CD4-positive, alpha-beta T cell (primary cell): ENCODE results near the gene PHYHIPL. TPM values are rescaled to one million over a fixed set of nuclear protein-coding genes. Genes with fewer than 3 reads are reported as not detected.

Experiments
- ATAC-seq: fragments of 200-7000 bp; cut with Tn5 transposase; one replicate; pipeline ENCODE4 v1.10.0; 2022; ENCODE audit warnings: mild to moderate bottlenecking; ENCODE audit not compliant: poor library complexity
- CTCF ChIA-PET: fragments of 350-600 bp; sonication (Branson Sonifier 250); formaldehyde crosslinking; loops from one replicate; lab custom pipeline; 2021; ENCODE audit warnings: antibody characterized with exemption, inconsistent platforms; lab: Charles Lee
- POLR2A ChIA-PET: fragments of 350-600 bp; sonication (Branson Sonifier 250); formaldehyde crosslinking; loops from one replicate; lab custom pipeline; 2021; ENCODE audit warnings: antibody characterized with exemption, inconsistent platforms; lab: Charles Lee
- DNase-seq, 14 experiments: peaks; one replicate each; pipeline ENCODE4 v3.0.0-alpha.2; 2013 to 2020; ENCODE audit warnings: mixed read lengths in 2 of 14
- H3K27ac ChIP-seq, 2 donors: one replicate each; pipeline versions ENCODE4 v1.5.1 to v1.7.0; 2013; ENCODE audit warnings: low read length in 2 of 2, low read depth in 1 of 2, mild to moderate bottlenecking in 1 of 2
- H3K27me3 ChIP-seq, 2 experiments: 1 replicate in 1 of 2; 2 replicates in 1 of 2; pipeline versions ENCODE4 v1.6.1 to v1.7.0; 2013; ENCODE audit warnings: low read length in 2 of 2, control low read depth in 1 of 2, mild to moderate bottlenecking in 1 of 2, moderate library complexity in 1 of 2; ENCODE audit not compliant: insufficient read depth in 2 of 2, control insufficient read depth in 1 of 2
- H3K36me3 ChIP-seq: one replicate; pipeline ENCODE4 v1.6.1; 2013; ENCODE audit warnings: low read length, control low read depth; ENCODE audit not compliant: insufficient read depth
- H3K4me1 ChIP-seq: one replicate; pipeline ENCODE4 v1.6.1; 2013; ENCODE audit warnings: low read length, control low read depth; ENCODE audit not compliant: insufficient read depth
- H3K4me3 ChIP-seq: one replicate; pipeline ENCODE4 v1.5.1; 2013; ENCODE audit warnings: mild to moderate bottlenecking, low read length, moderate library complexity
- H3K9me3 ChIP-seq, 2 experiments: 1 replicate in 1 of 2; 2 replicates in 1 of 2; pipeline versions ENCODE4 v1.6.1 to v1.7.0; 2013; ENCODE audit warnings: low read length in 2 of 2, mild to moderate bottlenecking in 2 of 2, control low read depth in 1 of 2, moderate library complexity in 1 of 2; ENCODE audit not compliant: control insufficient read depth in 1 of 2, insufficient read depth in 1 of 2
- H3K27ac Mint-ChIP-seq: one replicate; pipeline ENCODE4 v1.8.0; 2020; ENCODE audit warnings: mixed read lengths
- H3K27me3 Mint-ChIP-seq: one replicate; pipeline ENCODE4 v1.8.0; 2021; ENCODE audit warnings: mixed read lengths
- H3K36me3 Mint-ChIP-seq: one replicate; pipeline ENCODE4 v1.8.0; 2021; ENCODE audit warnings: low read depth, mixed read lengths
- H3K4me1 Mint-ChIP-seq: one replicate; pipeline ENCODE4 v1.8.0; 2021; ENCODE audit warnings: low read depth, mixed read lengths
- H3K4me3 Mint-ChIP-seq: one replicate; pipeline ENCODE4 v1.8.0; 2020; ENCODE audit warnings: mild to moderate bottlenecking, mixed read lengths
- H3K9me3 Mint-ChIP-seq: one replicate; pipeline ENCODE4 v1.8.0; 2020; ENCODE audit warnings: mixed read lengths
- intact Hi-C, 2 experiments: fragments of 100-400 bp; cut with DNase I in 1 of 2; cut with micrococcal nuclease in 1 of 2; formaldehyde crosslinking; loops; one replicate each; pipeline versions ENCODE4 v1.15.1 to v1.9.0; 2023 to 2025; cut with DNase I, micrococcal nuclease
- total RNA-seq, 174 experiments: library from RNA in 2 of 174; stranded (reverse) in 2 of 174; gene quantifications; one replicate each; pipeline ENCODE4 v1.2.3 and lab custom pipeline; 2021 to 2026
- TF ChIP-seq, protein P1 (sequence below): fragments of 200-600 bp; IDR thresholded peaks from one replicate; pipeline ENCODE4 v1.8.0; 2022; ENCODE audit warnings: antibody characterized with exemption, mild to moderate bottlenecking

PHYHIPL gene
- total RNA-seq, 2 experiments from 2014 or later = not detected

- Mint-ChIP-seq H3K4me3 (no peak overlapping the region), H3K27ac (no peak overlapping the region), H3K27me3 (no peaks in the 10 kb centered on the region), H3K4me1 (no peaks in the 10 kb centered on the region), H3K9me3 (peaks cover 3% of the 10 kb centered on the region), H3K36me3 (no peaks in the 10 kb centered on the region)
- DNase-seq = no peak
- no peaks in the 10 kb centered on the region for H3K36me3 ChIP-seq
- no peaks in the 10 kb centered on the region for H3K4me1 ChIP-seq
- intact Hi-C loops = no loop called here
- TF ChIP-seq, protein P1, sequence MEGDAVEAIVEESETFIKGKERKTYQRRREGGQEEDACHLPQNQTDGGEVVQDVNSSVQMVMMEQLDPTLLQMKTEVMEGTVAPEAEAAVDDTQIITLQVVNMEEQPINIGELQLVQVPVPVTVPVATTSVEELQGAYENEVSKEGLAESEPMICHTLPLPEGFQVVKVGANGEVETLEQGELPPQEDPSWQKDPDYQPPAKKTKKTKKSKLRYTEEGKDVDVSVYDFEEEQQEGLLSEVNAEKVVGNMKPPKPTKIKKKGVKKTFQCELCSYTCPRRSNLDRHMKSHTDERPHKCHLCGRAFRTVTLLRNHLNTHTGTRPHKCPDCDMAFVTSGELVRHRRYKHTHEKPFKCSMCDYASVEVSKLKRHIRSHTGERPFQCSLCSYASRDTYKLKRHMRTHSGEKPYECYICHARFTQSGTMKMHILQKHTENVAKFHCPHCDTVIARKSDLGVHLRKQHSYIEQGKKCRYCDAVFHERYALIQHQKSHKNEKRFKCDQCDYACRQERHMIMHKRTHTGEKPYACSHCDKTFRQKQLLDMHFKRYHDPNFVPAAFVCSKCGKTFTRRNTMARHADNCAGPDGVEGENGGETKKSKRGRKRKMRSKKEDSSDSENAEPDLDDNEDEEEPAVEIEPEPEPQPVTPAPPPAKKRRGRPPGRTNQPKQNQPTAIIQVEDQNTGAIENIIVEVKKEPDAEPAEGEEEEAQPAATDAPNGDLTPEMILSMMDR = no peak
- no peaks in the 10 kb centered on the region for H3K27me3 ChIP-seq
- H3K27ac ChIP-seq = no peak overlapping the region
- ChIA-PET CTCF (no interaction called here), POLR2A (no interaction called here)
- H3K4me3 ChIP-seq = no peak overlapping the region
- no peak for ATAC-seq
- H3K9me3 ChIP-seq = no peaks in the 10 kb centered on the region
Measured at GRCh38 chr10:59266321-59266720, 89.9 kb downstream of the PHYHIPL start.

DNA sequence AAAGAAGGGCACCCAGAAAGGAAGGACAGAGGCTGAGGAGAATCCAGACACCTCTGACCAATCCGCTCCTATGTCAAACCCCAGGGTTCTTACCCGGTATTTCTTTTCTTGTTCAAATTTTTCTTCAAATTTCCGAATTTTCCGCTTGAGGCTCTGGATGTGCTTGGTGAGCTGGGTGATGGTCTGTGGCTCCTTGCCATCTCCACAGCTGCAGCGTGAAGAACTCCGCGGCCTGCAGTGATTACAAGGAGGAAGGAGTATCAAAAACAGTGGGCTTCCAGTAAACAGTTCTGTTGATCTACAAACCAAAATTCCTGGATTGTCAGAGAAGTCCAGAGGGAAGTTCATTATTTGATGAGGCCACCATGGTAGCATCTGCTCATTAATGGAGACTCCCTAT lies 92.0 kb downstream of the PHYHIPL start:
- TF ChIP-seq, protein P1 = no peak
- no peaks in the 10 kb centered on the region for H3K27me3 ChIP-seq
- Mint-ChIP-seq H3K4me3 (no peak overlapping the region), H3K27me3 (no peaks in the 10 kb centered on the region), H3K27ac (no peak overlapping the region), H3K9me3 (peaks cover 3% of the 10 kb centered on the region), H3K36me3 (no peaks in the 10 kb centered on the region), H3K4me1 (no peaks in the 10 kb centered on the region)
- intact Hi-C loops = no loop called here
- H3K9me3 ChIP-seq = no peaks in the 10 kb centered on the region
- H3K27ac ChIP-seq = no peak overlapping the region
- ChIA-PET CTCF (no interaction called here), POLR2A (no interaction called here)
- H3K36me3 ChIP-seq = no peaks in the 10 kb centered on the region
- ATAC-seq = no peak
- DNase-seq = no peak
- H3K4me3 ChIP-seq = no peak overlapping the region
- H3K4me1 ChIP-seq = no peaks in the 10 kb centered on the region

DNA sequence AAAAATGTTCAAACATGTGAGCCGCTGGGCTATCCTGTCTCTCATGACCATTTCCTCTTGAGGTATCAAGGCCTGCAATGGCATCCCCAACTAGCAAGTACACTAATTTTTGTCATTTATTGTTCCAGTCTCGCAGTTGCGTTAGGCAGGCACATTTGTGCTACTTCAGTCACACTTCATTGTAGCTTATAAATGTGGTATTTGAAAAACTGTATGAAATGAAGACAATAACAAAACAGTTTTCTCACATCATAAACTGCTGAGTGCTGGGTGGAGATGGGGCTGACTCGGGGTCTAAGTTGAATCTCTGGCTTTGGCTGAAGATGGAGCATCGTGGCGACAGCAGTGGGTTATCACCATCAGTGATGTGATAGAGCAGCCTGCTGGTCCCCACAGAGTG lies 93.2 kb downstream of the PHYHIPL start:
- ATAC-seq = no peak
- no peak overlapping the region for H3K27ac ChIP-seq
- no peak overlapping the region for H3K4me3 Mint-ChIP-seq
- no peak overlapping the region for H3K4me3 ChIP-seq
- no peaks in the 10 kb centered on the region for H3K9me3 ChIP-seq
- no peak overlapping the region for H3K27ac Mint-ChIP-seq
- no peak for DNase-seq
- H3K27me3 Mint-ChIP-seq = no peaks in the 10 kb centered on the region
- H3K36me3 Mint-ChIP-seq = no peaks in the 10 kb centered on the region
- TF ChIP-seq, protein P1 = no peak
- H3K4me1 Mint-ChIP-seq = no peaks in the 10 kb centered on the region
- H3K9me3 Mint-ChIP-seq = peaks cover 3% of the 10 kb centered on the region
- CTCF ChIA-PET = no interaction called here
- no peaks in the 10 kb centered on the region for H3K27me3 ChIP-seq
- intact Hi-C loops = no loop called here
- H3K4me1 ChIP-seq = no peaks in the 10 kb centered on the region
- POLR2A ChIA-PET = no interaction called here
- no peaks in the 10 kb centered on the region for H3K36me3 ChIP-seq
